Measurements from ENCODE around the gene GTF3C2.
A peak's percentile ranks its signal among the peaks of the same experiment; 100 is the strongest.
"Not testable (repeated sequence)": the region's sequence is repeated elsewhere in the genome, so short reads cannot be mapped to it uniquely, and the experiment has no call there.

GTF3C2 gene

GRCh38 chr2:27303093-27304025, 53.2 kb downstream of the GTF3C2 start:
- H3K4me3 ChIP-seq (ENCODE audit: low read depth, low read length), result no peak overlapping the region

GRCh38 chr2:27300606-27301005, 56.0 kb downstream of the GTF3C2 start:
- H3K4me3 ChIP-seq (ENCODE audit: low read depth, low read length), result not testable (repeated sequence)

GRCh38 chr2:27298391-27299080, 58.0 kb downstream of the GTF3C2 start:
- H3K4me3 ChIP-seq (ENCODE audit: low read depth, low read length), result no peak overlapping the region

GRCh38 chr2:27297195-27297594, 59.4 kb downstream of the GTF3C2 start:
- H3K4me3 ChIP-seq (ENCODE audit: low read depth, low read length), result no peak overlapping the region

- no peak overlapping the region for H3K4me3 ChIP-seq (ENCODE audit: low read depth, low read length)
Observed at GRCh38 chr2:27296481-27296880, 60.1 kb downstream of the GTF3C2 start.

- no peak overlapping the region for H3K4me3 ChIP-seq (ENCODE audit: low read depth, low read length)
Observed at GRCh38 chr2:27294928-27295327, 61.6 kb downstream of the GTF3C2 start.

- no peak overlapping the region for H3K4me3 ChIP-seq (ENCODE audit: low read depth, low read length)
Observed at GRCh38 chr2:27291865-27292264, 64.7 kb downstream of the GTF3C2 start.

- H3K4me3 ChIP-seq (ENCODE audit: low read depth, low read length), result no peak overlapping the region
Observed at GRCh38 chr2:27290549-27290948, 66.0 kb downstream of the GTF3C2 start.

GRCh38 chr2:27288610-27289009, 68.0 kb downstream of the GTF3C2 start:
- no peak overlapping the region for H3K4me3 ChIP-seq (ENCODE audit: low read depth, low read length)

- no peak overlapping the region for H3K4me3 ChIP-seq (ENCODE audit: low read depth, low read length)
Observed at GRCh38 chr2:27285481-27285880, 71.1 kb downstream of the GTF3C2 start.

- H3K4me3 ChIP-seq (ENCODE audit: low read depth, low read length), result no peak overlapping the region
Observed at GRCh38 chr2:27284996-27285395, 71.6 kb downstream of the GTF3C2 start.

GRCh38 chr2:27282892-27283291, 73.7 kb downstream of the GTF3C2 start:
- H3K4me3 ChIP-seq (ENCODE audit: low read depth, low read length), result no peak overlapping the region

- peak within 1 kb of the TSS; percentile 6 for H3K4me3 ChIP-seq (ENCODE audit: low read depth, low read length)
Observed at GRCh38 chr2:27281855-27282559, 74.6 kb downstream of the GTF3C2 start, which contains the start of gene TRIM54. Gene TRIM54 (plus strand): TSS chr2:27282429. CDS start chr2:27282732, 303 bp downstream.

- H3K4me3 ChIP-seq (ENCODE audit: low read depth, low read length), result no peak overlapping the region
Observed at GRCh38 chr2:27281442-27281841, 75.1 kb downstream of the GTF3C2 start.

GRCh38 chr2:27280826-27281225, 75.7 kb downstream of the GTF3C2 start:
- no peak overlapping the region for H3K4me3 ChIP-seq (ENCODE audit: low read depth, low read length)

- H3K4me3 ChIP-seq (ENCODE audit: low read depth, low read length), result no peak overlapping the region
Observed at GRCh38 chr2:27278010-27278409, 78.6 kb downstream of the GTF3C2 start.

All from iPS-11a (cell line).